Gastrocnemius medialis (tissue), 4 donors: ENCODE data around the gene MAST4.

ENCODE experiments used
- POLR2A ChIP-seq, 2 donors: fragments of 450-650 bp; IDR thresholded peaks; one replicate each; pipeline ENCODE4 v1.6.1; 2017; ENCODE audit warnings: antibody characterized with exemption in 2 of 2, mild to moderate bottlenecking in 2 of 2, moderate library complexity in 2 of 2
- TF ChIP-seq, protein P1 (sequence below), 5 experiments: fragments of 450-650 bp in 3 of 5; fragments of 200-600 bp in 2 of 5; sonication (generic) in 2 of 5; IDR thresholded peaks in 4 of 5; conservative IDR thresholded peaks in 1 of 5; 1 replicate in 4 of 5; 2 replicates in 1 of 5; pipeline ENCODE4 v1.5.1; 2016 to 2019; ENCODE audit warnings: antibody characterized with exemption in 5 of 5, mild to moderate bottlenecking in 3 of 5, moderate library complexity in 3 of 5

DNA sequence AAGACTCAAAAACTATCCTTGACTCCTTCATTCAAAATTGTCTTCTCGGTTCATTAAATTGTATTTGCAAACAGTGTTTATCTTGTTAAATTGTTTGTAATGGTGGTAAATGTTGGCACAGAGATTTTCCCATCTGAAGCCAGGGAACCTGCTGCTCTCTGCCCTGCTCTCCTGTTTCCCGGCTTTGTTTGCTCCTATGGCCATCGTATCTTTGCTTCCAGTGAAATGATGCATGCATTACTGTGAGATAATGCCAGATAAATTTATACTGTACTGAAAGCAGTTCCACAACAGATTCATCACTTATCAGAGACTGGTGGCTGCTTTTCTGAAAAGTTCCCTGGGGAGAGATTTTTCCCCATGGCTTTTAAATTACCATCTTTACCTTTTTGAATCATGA lies 519.1 kb downstream of the MAST4 start:
- no peak for TF ChIP-seq POLR2A (IDR thresholded peaks at IDR 0.05)
- TF ChIP-seq, protein P1, sequence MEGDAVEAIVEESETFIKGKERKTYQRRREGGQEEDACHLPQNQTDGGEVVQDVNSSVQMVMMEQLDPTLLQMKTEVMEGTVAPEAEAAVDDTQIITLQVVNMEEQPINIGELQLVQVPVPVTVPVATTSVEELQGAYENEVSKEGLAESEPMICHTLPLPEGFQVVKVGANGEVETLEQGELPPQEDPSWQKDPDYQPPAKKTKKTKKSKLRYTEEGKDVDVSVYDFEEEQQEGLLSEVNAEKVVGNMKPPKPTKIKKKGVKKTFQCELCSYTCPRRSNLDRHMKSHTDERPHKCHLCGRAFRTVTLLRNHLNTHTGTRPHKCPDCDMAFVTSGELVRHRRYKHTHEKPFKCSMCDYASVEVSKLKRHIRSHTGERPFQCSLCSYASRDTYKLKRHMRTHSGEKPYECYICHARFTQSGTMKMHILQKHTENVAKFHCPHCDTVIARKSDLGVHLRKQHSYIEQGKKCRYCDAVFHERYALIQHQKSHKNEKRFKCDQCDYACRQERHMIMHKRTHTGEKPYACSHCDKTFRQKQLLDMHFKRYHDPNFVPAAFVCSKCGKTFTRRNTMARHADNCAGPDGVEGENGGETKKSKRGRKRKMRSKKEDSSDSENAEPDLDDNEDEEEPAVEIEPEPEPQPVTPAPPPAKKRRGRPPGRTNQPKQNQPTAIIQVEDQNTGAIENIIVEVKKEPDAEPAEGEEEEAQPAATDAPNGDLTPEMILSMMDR (IDR thresholded peaks at IDR 0.05 in 4 of 5, conservative IDR thresholded peaks at IDR 0.05 in 1 of 5), result no peak
